GDM1 (cell line): ENCODE data around the gene SNAPC2.
"Not testable (repeated sequence)": the region's sequence is repeated elsewhere in the genome, so short reads cannot be mapped to it uniquely, and the experiment has no call there.

Experiments used
- DNase-seq: peaks from one replicate; lab custom pipeline; 2025; lab: John Stamatoyannopoulos, UW

Gene SNAPC2

GRCh38 chr19:7888145-7888825 lies 31.9 kb upstream of the SNAPC2 start, which contains the start of gene LRRC8E:
Gene LRRC8E, plus strand, starts transcription at chr19:7888510. Its CDS starts 7,094 bp downstream, at chr19:7895604.
- DNase-seq: no peak

DNA sequence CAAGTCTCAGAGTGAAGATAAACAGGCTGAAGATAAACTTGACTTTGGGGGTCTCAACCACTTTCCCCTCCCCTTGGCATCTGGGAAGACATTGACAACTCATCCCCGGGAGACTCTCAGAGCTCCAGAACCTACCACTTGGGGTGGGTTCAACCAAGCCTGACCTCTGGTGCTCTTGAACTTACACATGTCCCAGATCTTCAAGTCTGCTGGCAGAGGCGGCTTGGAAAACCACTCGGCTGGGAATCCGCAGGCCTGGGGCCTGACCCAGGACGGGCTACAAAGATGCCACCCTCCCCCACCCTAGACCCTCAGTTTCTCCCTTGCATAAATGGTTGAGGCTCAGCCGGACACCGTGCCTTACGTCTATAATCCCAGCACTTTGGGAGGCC lies 31.3 kb upstream of the SNAPC2 start:
- DNase-seq: no peak

GRCh38 chr19:7893362-7894101 lies 26.6 kb upstream of the SNAPC2 start:
- DNase-seq: not testable (repeated sequence)

DNA sequence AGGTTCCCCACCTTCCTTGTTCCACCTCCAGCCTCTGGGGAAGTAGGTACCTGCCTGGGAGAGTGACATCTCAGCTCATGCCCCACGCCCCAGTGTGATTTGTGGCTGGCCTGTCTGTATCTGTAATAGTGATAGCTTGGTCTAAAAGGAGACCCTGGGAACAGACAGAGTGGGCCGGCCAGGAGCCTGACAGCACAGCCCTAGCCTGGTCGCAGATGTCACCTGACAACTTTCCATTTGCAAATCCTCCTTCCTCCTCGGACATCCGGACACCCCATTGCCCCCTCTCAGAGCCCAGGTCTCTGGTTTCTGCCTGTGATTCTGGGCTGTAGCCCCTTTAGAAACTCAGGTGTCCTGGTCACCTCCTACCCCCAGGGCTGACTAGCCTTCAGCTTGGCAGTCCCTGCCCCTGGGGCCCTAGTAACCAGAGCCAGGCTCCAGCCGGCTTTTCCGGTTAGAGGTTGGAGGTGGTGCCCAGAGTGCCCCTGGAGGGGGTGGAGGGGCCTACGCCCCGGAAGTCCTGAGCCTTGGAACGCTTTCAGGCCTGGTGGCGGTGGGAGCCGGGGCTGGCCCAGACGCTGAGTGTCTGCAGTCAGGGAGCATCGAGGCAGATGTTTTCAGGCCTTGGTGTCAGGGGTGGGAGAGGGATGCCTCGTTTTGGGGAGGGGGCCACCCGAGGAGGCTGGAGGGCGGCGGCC lies 25.4 kb upstream of the SNAPC2 start:
- DNase-seq: no peak

GRCh38 chr19:7895565-7895964 lies 24.6 kb upstream of the SNAPC2 start:
- no peak for DNase-seq

GRCh38 chr19:7897292-7897691 lies 22.8 kb upstream of the SNAPC2 start:
- DNase-seq: no peak

- DNase-seq: no peak
Observed at GRCh38 chr19:7898967-7899366, 21.2 kb upstream of the SNAPC2 start.

DNA sequence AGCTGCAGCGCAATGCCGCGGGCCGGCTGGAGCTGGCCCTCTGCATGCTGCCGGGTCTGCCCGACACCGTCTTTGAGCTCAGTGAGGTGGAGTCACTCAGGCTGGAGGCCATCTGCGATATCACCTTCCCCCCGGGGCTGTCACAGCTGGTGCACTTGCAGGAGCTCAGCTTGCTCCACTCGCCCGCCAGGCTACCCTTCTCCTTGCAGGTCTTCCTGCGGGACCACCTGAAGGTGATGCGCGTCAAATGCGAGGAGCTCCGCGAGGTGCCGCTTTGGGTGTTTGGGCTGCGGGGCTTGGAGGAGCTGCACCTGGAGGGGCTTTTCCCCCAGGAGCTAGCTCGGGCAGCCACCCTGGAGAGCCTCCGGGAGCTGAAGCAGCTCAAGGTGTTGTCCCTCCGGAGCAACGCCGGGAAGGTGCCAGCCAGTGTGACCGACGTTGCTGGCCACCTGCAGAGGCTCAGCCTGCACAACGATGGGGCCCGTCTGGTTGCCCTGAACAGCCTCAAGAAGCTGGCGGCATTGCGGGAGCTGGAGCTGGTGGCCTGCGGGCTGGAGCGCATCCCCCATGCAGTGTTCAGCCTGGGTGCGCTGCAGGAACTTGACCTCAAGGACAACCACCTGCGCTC lies 20.3 kb upstream of the SNAPC2 start:
- no peak for DNase-seq

DNA sequence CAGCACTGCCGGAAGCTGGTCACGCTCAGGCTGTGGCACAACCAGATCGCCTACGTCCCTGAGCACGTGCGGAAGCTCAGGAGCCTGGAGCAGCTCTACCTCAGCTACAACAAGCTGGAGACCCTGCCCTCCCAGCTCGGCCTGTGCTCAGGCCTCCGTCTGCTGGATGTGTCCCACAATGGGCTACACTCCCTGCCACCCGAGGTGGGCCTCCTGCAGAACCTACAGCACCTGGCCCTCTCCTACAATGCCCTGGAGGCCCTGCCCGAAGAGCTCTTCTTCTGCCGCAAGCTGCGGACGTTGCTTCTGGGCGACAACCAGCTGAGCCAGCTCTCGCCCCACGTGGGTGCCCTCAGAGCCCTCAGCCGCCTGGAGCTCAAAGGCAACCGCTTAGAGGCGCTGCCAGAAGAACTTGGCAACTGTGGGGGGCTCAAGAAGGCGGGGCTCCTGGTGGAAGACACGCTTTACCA lies 19.7 kb upstream of the SNAPC2 start:
- DNase-seq: no peak

DNA sequence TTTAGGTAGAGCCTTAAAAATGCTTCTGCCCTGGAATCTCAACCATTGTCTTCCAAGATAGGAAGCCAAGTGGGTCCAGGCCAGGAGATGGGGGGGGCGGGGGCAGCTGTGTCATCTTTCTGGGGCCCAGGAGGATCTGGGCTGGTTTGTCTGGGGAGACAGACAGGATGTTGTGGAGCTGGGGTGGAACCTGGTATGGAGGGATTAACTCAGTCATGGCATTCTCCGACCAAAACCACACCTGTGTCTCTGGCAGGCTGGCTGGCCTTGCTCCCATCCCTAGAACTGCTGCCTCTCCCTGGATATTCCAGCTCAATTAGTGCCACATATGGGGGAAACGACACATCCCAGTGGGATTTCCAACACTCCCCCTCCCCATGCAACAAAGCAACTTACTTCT lies 19.2 kb upstream of the SNAPC2 start:
- DNase-seq: no peak

DNA sequence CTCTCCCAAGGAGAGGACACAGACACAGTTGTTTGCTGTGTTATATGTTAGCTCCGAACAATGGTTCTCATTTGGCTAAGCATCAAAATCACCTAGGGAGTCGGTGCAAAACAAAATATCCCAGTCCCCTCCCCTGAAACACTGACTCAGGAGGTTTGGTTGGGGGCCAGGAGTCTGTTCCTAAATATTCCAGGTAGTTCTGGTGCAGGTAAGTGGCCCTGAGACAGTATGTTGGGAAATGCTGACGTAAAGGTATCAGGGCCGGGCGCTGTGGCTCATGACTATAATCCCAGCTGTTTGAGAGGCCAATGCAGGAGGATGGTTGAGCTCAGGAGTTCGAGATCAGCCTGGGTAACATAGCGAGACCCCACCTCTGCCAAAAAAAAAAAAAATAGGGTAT lies 18.8 kb upstream of the SNAPC2 start:
- DNase-seq: no peak

- DNase-seq: no peak
Observed at GRCh38 chr19:7902796-7903243, 17.3 kb upstream of the SNAPC2 start.

GRCh38 chr19:7903244-7904073 lies 16.7 kb upstream of the SNAPC2 start, which contains the start of gene MAP2K7:
Gene MAP2K7, plus strand, starts transcription at chr19:7903877. Its CDS starts 68 bp downstream, at chr19:7903945.
- DNase-seq: peak; percentile 100

GRCh38 chr19:7904074-7905020 lies 15.8 kb upstream of the SNAPC2 start:
- DNase-seq: no peak

- no peak for DNase-seq
Observed at GRCh38 chr19:7905268-7905667, 14.9 kb upstream of the SNAPC2 start.

DNA sequence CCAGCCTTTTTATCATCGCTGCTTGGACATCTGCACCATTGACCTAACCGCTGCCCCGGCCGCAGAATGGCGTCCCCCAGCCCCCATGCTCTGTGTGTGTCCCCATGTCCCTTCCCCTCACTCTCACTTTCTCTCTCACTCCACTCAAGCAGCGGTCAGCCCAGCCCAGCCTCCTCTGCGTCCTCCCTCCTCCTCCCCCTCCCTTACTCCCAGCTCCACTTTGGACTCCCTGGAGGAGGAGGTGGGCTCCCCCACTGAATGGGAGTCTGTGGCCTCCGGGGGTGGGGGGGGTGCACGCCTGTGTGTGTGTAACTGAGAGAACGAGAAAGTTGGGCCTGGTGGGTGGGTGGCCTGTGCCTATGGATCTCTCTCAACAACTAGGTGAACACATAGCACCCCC lies 14.3 kb upstream of the SNAPC2 start:
- no peak for DNase-seq

DNA sequence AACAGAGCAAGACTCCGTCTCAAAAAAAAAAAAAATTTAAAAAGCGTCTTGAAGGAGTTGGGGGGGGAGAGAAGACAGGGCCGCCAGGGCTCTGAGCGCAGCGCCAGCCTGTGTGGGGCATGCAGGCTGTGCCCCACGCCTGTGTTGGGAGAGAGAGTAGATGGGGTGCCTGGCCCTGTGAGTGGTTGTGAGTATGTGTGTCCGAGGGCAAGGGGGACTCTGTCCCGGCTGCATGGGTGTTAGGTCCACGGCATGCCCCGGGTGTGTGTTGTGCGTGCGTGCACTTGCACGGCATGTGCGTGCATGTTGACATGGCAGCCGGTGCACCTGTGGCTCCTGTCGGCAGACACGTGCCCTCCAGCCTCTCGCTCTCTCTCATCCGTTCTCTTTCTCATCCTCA lies 13.0 kb upstream of the SNAPC2 start:
- DNase-seq: no peak

GRCh38 chr19:7907544-7907943 lies 12.6 kb upstream of the SNAPC2 start:
- no peak for DNase-seq

DNA sequence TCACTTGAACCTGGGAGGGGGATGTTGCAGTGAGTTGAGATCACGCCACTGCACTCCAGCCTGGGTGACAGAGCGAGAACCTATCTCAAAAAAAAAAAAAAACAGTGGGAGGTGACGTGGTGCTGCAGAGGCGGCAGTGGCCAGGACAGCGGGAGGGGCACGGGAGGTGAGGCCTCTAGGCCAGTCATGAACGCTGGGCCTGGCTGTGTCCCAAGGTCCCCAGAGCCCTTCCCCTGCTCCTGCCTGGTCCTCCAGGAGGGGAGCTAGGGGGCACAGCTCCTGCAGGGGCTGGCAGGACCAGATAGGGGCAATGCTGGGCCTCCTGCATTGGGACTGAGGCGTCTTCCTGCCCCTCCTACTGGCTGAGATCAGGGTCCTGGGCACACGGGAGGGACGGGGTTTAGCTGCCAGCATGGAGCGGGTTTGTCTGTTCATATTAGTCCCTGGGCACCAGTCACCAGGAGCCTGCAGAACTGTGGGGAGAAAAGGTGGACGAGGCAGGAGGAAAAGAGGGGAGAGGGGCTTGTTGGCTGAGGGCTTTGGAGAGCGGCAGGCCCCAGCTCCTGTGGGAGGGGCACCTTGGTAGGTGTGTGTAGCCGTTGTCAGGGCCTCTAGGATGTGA lies 11.9 kb upstream of the SNAPC2 start:
- no peak for DNase-seq
